Activated T-cell treated with anti-CD3 and anti-CD28 coated beads, Interleukin-2, amount 50 U/mL, for 4 hours (primary cell): ENCODE results near the gene NME3. TPM values are rescaled to one million over a fixed set of nuclear protein-coding genes. Genes with fewer than 3 reads are reported as not detected.
"Not testable (repeated sequence)": the region's sequence is repeated elsewhere in the genome, so short reads cannot be mapped to it uniquely, and the experiment has no call there.

Experiments used
- ATAC-seq, 2 donors: fragments of 200-7000 bp; cut with Tn5 transposase; one replicate each; pipeline ENCODE4 v1.10.0; 2021
- DNase-seq: peaks from one replicate; pipeline ENCODE4 v3.0.0-alpha.2; 2020
- H3K27me3 Mint-ChIP-seq: one replicate; pipeline ENCODE4 v1.8.0; 2021; ENCODE audit warnings: low read depth, mixed read lengths
- H3K36me3 Mint-ChIP-seq: one replicate; pipeline ENCODE4 v1.8.0; 2022; ENCODE audit warnings: mixed read lengths; ENCODE audit not compliant: insufficient read depth
- H3K4me1 Mint-ChIP-seq: one replicate; pipeline ENCODE4 v1.8.0; 2021; ENCODE audit warnings: low read depth, mixed read lengths
- H3K4me3 Mint-ChIP-seq: one replicate; pipeline ENCODE4 v1.8.0; 2021; ENCODE audit warnings: mild to moderate bottlenecking, moderate library complexity, mixed read lengths
- H3K9me3 Mint-ChIP-seq: one replicate; pipeline ENCODE4 v1.8.0; 2021; ENCODE audit warnings: mixed read lengths
- total RNA-seq, 3 donors: library from RNA; stranded (reverse); gene quantifications; one replicate each; pipeline ENCODE4 v1.2.1, GENCODE V29; 2021

NME3 gene
- total RNA-seq, 3 donors from 2014 or later, result 37.2 to 37.6 (median 37.4) TPM

DNA sequence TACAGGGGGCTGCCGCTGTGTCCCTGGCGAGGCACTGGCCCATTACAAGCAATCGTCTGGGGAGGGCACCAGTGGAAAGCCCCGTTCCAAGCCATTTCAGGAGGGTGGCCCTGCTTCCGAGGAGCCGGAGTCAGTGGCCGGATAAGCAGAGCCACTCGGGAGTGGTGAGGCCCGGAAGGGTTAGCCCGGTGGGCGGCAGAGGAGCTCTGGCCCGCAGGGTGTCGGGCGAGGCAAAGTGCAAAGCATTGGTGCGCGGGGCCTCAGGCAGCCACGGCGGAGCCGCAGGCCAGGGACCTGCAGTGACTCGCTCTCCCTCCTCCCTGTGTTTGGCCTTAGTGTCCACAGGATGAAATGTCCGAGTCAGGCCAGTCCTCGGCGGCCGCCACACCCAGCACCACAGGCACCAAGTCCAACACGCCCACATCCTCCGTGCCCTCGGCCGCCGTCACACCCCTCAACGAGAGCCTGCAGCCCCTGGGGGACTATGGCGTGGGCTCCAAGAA is 24.6 kb downstream of the NME3 start:
- H3K36me3 Mint-ChIP-seq, result peaks cover 9% of the 10 kb centered on the region
- no peaks in the 10 kb centered on the region for H3K9me3 Mint-ChIP-seq
- no peak overlapping the region for H3K4me3 Mint-ChIP-seq
- no peaks in the 10 kb centered on the region for H3K27me3 Mint-ChIP-seq
- DNase-seq (no peak), ATAC-seq (no peak)
- no peaks in the 10 kb centered on the region for H3K4me1 Mint-ChIP-seq

DNA sequence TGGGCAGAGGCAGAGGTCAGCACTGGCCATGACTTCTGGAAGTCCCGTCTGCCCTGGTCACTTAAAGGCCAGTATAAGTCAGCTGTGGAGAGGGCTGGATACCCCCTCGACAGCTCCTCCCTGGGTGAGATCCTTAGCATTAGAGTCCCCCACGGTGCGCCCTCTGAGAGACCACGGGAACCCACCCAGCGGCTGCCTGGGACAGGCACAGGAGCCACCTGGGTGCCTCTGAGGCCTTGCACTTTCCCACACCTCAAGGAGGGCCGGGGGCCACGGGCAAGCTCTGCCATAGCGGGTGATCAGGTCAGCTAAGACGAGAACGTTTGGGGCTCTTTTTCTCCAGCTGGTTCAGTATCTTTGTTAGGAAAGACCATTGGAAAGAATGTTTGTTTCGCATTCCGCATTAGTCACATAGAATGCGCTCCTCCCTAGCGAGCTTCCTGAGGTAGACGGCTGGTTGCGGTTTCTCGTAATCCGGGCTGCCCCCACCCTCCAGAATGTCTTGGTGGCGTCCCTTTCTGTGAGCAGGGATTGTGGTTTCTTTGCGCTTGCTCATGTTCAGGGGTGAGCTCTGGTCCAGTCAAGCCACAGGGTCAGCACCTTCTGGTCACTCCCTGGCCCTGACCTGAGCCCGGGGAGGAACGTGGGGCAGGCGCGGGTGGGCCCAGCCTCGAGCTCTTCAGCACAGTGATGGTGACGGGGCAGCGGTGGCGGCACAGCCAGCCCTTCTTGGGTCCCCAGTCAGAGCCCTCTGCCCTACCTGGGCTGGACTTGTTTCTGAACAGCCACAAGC is 25.2 kb downstream of the NME3 start:
- no peak for DNase-seq
- Mint-ChIP-seq H3K36me3 (peaks cover 9% of the 10 kb centered on the region), H3K27me3 (no peaks in the 10 kb centered on the region), H3K9me3 (no peaks in the 10 kb centered on the region), H3K4me3 (no peak overlapping the region), H3K4me1 (no peaks in the 10 kb centered on the region)
- no peak for ATAC-seq

DNA sequence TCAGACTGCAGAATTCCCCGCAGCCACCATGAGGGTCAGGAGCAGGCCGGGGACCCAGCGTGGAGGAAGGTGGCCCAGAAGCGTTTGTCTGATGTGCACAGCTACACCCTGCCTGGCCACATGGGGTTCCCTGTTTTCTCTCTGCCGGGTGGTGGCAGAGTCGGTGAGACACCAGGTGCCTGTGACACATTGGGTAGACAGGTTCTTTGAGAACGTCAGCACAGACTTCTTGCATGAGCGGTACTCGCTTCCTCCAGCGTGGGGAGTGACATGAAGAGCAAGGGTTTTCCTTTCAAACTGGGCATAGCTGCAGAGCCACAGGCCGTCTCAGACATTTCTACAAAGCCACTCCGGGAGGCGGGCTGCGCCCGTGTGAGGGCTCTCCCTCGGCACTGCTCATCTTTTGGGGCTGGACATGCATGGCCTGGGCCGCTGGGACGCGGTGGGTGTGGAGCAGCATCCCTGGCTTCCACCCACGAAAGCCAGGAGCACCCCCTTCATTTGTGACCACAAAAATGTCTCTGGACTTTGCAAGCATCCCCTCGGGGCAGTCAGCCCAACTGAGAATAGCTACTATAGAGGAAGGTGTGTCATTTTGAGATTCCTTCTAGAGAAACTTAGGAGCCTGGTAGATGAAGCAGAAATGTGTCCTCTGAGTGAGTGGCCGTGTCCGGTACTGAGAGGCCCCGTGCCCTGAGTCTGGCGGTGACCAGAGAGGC is 26.0 kb downstream of the NME3 start:
- no peak for ATAC-seq
- no peaks in the 10 kb centered on the region for H3K4me1 Mint-ChIP-seq
- H3K4me3 Mint-ChIP-seq, result no peak overlapping the region
- DNase-seq, result no peak
- H3K27me3 Mint-ChIP-seq, result no peaks in the 10 kb centered on the region
- H3K36me3 Mint-ChIP-seq, result peaks cover 9% of the 10 kb centered on the region
- H3K9me3 Mint-ChIP-seq, result no peaks in the 10 kb centered on the region

DNA sequence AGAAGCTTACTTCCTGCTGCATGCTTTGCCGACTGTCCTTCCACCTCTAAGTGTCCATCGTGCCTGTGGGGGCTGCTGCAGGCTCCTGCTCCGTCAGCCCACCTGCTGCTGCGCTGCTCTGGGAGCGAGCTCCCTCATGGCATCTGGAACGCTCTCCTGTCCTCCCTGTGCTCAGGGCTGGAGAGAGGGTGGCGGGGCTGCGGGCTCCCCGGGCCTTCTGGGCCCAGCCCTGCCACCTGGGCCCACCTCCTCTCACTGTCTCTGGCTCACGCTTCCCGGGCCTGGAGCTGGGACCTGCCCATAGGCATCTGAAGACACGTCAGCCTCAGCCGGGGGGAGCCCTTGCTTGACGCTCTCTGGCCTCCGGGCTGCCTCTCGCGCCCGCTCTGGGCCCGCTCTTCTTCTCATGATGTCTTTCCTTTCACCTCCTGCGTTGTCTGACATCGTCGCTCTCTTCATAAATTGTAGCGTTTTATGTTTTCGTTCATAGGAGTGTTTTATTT is 27.0 kb downstream of the NME3 start:
- Mint-ChIP-seq H3K36me3 (peaks cover 9% of the 10 kb centered on the region), H3K9me3 (no peaks in the 10 kb centered on the region), H3K4me1 (no peaks in the 10 kb centered on the region), H3K27me3 (no peaks in the 10 kb centered on the region), H3K4me3 (no peak overlapping the region)
- DNase-seq (no peak), ATAC-seq (no peak)

DNA sequence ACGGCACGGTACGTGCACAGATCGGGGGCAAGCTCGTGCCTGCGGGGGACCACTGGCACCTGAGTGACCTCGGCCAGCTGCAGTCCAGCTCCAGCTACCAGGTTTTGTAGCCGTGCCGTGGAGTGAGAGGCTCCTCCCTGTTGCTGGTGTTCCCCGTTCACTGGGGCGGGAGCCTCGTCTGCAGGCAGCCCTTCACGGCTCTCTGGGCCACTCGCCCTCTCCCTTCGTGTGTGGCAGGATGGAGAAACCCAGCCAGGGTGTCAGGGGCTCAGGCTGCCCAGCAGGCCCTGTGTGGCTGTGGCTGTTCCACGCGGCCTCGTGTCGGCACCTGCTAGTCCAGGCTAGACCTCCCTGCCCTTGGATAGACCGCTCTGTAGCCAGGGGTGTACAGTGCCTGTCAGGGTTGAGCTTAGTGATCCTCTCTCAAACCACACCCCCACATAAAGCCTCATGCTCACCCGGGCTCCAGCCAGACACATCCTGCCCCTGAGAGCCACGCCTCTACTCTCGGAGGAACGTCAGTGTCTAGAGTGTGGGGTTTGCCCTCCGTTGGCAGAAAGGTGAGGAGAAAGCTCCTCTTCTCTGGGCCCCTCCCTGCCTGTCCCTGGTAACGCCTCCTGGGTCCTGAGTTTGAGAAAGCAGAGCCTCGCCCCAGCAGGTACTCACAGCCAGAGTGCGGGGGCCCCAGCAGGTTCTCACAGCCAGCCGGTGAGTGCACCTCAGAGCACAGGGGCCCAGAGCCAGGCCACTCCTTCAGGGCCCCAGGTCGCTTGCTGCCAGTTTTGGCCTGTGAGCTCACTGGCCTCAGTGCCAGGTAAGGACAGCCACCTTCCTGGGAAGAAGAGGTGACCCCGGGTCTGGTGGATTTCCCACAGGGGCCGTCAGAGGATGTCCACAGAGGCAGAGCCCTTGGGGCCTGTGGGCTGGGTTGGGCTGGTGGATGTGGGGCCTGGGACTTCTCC is 27.7 kb downstream of the NME3 start:
- no peaks in the 10 kb centered on the region for H3K9me3 Mint-ChIP-seq
- no peak overlapping the region for H3K4me3 Mint-ChIP-seq
- H3K27me3 Mint-ChIP-seq, result no peaks in the 10 kb centered on the region
- DNase-seq (no peak), ATAC-seq (no peak)
- H3K36me3 Mint-ChIP-seq, result peaks cover 9% of the 10 kb centered on the region
- H3K4me1 Mint-ChIP-seq, result no peaks in the 10 kb centered on the region

DNA sequence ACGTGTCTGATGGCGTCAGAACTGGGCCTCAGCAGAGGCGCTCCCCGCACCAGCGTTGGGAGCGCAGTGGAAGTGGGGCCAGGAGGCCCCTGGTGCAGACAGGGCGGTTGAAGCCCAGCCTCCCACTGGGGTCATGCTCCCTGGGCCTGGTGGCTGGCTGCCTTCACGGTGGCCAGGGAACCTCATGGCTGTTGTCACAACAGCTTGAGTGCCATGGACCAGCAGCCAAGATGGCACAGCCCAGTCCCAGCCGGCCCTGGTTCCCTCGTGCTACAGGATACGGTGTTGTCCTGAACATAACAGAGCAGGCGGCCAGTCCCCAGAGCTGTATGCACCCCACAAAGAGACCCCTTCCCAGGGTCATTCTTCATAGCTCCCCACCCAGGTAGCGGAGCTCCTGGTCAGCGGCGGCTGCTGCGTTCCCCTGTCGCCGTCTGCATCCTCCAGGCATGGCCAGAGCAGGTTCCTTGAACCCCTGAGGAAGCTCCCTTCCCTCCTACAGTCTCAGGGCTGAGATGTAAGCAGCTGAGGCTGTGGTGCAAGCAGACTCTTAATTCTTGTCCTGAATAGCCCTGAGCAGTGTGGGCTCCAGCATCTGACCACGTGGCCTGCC is 29.7 kb downstream of the NME3 start:
- Mint-ChIP-seq H3K4me1 (no peaks in the 10 kb centered on the region), H3K27me3 (no peaks in the 10 kb centered on the region), H3K9me3 (no peaks in the 10 kb centered on the region), H3K4me3 (no peak overlapping the region), H3K36me3 (peaks cover 5% of the 10 kb centered on the region)
- DNase-seq (no peak), ATAC-seq (no peak)

DNA sequence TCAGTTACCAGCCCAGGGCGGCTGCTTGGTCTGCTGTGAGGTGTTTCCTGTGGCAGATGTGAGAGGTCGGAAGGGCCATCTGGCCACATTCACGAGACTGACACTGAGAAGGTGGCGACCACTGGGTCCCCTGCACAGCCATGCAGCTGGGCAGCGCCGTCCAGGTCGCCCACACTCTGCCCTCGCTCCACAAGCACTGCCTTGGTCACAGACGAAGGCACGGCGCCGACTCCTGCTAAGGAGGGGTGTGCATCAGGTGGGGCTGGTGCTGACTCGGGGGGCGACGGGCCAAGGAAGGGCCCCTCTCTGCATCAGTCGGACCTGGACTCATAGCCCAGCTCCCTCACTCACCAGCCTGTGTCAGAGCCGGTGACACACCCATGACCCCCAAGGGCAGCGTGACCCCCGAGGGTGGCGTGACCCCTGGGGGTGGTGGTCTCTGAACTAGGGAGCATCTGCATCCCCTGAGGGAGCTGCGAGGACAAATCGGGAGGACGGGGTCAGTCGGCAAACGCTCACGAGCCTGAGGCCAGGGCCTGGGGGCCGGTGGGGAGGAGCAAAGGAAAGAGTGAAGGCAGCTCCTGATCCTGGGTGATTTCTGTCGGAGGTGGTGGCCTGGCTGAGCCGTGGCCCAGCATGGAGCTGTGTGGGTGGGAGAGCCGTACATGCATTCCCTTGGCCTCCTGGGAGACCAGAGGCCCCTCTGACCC is 30.4 kb downstream of the NME3 start:
- H3K36me3 Mint-ChIP-seq, result peaks cover 5% of the 10 kb centered on the region
- no peak for ATAC-seq
- no peak for DNase-seq
- H3K4me3 Mint-ChIP-seq, result no peak overlapping the region
- H3K4me1 Mint-ChIP-seq, result no peaks in the 10 kb centered on the region
- no peaks in the 10 kb centered on the region for H3K9me3 Mint-ChIP-seq
- no peaks in the 10 kb centered on the region for H3K27me3 Mint-ChIP-seq

DNA sequence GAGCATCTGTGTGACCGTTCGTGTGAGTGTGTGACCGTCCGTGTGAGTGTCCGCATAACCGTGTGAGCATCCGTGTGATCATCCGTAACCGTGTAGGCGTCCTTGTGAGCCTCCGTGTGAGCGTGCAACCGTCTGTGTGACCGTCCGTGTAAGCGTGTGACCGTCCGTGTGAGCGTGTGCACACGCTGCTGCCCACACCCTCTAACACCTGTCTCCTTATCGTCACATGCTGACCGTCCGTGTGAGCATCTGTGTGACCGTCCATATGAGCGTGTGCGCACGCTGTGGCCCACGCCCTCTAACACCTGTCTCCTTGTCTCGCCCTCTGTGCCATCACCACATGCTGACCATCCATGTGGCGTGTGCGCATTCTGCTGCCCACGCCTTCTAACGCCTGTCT is 31.1 kb downstream of the NME3 start:
- Mint-ChIP-seq H3K4me1 (no peaks in the 10 kb centered on the region), H3K4me3 (no peak overlapping the region), H3K9me3 (no peaks in the 10 kb centered on the region), H3K36me3 (peaks cover 5% of the 10 kb centered on the region), H3K27me3 (no peaks in the 10 kb centered on the region)
- DNase-seq (no peak), ATAC-seq (no peak)

DNA sequence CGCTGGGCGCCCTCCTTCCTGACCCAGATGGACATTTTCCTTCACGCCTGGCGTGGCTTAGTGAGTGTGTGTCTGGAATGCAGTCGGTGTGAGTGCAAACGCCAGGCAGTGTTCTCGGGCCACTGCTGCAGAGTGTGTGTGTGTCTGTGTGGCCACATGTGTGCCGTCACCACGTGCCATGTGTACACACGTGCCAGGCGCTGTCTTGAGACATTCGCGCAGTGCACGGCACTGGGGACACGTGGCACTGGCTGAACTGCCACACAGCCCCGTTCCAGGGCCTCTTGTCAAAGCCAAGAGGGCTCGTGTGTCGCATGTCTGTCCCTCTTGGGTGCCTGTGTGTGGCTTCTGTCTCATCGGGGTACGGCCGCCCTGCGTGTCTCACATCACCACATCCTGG is 36.5 kb downstream of the NME3 start:
- no peak overlapping the region for H3K4me3 Mint-ChIP-seq
- H3K4me1 Mint-ChIP-seq, result no peaks in the 10 kb centered on the region
- peaks cover 3% of the 10 kb centered on the region for H3K36me3 Mint-ChIP-seq
- DNase-seq, result no peak
- H3K9me3 Mint-ChIP-seq, result no peaks in the 10 kb centered on the region
- H3K27me3 Mint-ChIP-seq, result no peaks in the 10 kb centered on the region
- ATAC-seq, result no peak

DNA sequence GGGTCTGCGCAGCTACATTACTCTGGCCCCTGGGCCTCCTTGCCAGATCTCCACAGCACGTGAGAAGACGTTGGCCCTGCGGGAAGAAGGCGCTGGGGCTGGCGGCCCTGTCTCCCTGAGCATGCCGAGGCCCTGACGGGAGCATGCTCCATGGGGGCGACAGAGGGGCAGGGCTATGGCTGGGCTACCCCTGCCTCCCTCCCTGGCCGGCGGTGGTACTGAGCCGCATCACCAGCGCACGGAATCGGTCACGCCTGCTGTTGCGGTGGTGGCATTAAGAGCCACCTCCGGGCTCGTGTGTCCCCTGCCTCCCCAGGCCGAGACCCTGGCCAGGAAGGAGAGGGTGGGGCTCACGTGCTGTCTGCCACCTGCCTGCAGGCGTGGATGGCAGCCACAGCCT is 37.2 kb downstream of the NME3 start:
- DNase-seq (no peak), ATAC-seq (no peak)
- H3K4me3 Mint-ChIP-seq, result no peak overlapping the region
- no peaks in the 10 kb centered on the region for H3K9me3 Mint-ChIP-seq
- peaks cover 3% of the 10 kb centered on the region for H3K36me3 Mint-ChIP-seq
- H3K4me1 Mint-ChIP-seq, result no peaks in the 10 kb centered on the region
- no peaks in the 10 kb centered on the region for H3K27me3 Mint-ChIP-seq

DNA sequence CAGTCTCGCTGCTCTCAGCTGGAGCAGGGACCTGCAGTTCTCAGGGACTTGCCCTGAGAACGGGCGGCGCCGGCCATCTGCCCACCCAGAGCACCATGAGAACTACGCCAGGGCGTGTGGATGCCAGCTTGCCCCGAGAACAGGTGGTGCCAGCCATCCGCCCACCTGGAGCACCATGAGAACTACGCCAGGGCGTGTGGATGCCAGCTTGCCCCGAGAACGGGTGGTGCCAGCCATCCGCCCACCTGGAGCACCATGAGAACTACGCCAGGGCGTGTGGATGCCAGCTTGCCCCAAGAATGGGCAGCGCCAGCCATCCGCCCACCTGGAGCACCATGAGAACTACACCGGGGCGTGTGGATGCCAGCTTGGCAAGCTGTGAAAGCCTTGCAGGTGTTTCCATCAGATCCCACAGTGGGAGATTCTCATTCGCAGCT is 38.8 kb downstream of the NME3 start:
- not testable (repeated sequence) for H3K9me3 Mint-ChIP-seq, ATAC-seq, H3K4me3 Mint-ChIP-seq, H3K36me3 Mint-ChIP-seq, H3K4me1 Mint-ChIP-seq, H3K27me3 Mint-ChIP-seq, DNase-seq

DNA sequence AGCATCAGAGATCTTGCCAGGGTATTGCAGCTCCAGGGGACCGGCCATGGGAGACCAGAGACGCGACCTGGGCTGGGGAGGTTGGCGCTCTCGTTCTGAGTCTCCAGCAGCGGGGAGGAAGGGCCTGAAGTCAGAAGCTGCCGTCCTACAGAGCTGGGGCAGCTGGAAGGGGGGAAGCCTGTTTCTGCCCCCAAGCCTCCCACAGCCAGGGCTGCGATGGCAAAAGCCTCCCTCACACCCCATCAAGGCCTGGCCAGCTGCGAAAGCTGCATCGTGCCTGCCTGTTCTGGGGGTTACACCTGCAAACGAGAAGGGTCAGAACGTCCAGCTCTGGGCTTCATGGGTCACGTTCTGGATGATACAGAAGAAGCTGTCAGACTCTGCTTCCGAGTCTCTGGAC is 39.3 kb downstream of the NME3 start:
- Mint-ChIP-seq H3K4me3 (no peak overlapping the region), H3K9me3 (no peaks in the 10 kb centered on the region), H3K4me1 (peaks cover under 1% of the 10 kb centered on the region), H3K27me3 (no peaks in the 10 kb centered on the region), H3K36me3 (peaks cover 10% of the 10 kb centered on the region)
- ATAC-seq, result no peak
- DNase-seq, result no peak

DNA sequence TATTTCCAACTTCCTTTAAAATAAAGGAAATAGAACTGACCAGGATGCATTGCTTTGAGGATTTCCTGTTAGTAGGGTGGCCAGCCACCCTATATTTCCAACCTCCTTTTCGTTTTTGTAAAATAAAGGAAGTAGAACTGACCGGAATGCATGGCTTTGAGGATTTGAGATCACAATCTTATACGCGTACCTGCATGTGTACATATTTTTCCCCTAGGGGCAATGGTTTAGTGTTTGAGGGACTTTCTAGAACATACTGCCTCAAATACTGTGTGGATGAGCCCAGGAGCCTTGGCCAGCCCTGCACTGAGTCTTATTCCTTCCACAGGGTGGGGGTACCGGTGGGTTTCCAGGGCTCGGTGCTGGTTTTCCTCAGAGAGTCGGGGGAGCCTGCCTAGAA is 39.7 kb downstream of the NME3 start:
- no peaks in the 10 kb centered on the region for H3K9me3 Mint-ChIP-seq
- ATAC-seq (no peak), DNase-seq (no peak)
- no peak overlapping the region for H3K4me3 Mint-ChIP-seq
- H3K27me3 Mint-ChIP-seq, result no peaks in the 10 kb centered on the region
- peaks cover 3% of the 10 kb centered on the region for H3K4me1 Mint-ChIP-seq
- peaks cover 13% of the 10 kb centered on the region for H3K36me3 Mint-ChIP-seq
